Fibroblast of lung (primary cell): ENCODE measurements around the gene CLN5.

Experiments
- EZH2 ChIP-seq: IDR thresholded peaks from 2 replicates; pipeline ENCODE4 v1.5.1; 2012; ENCODE audit warnings: low read length, control low read depth, mild to moderate bottlenecking; ENCODE audit errors: missing control alignments
- TF ChIP-seq, protein P1 (sequence below), 2 donors: IDR thresholded peaks in 1 of 2; conservative IDR thresholded peaks in 1 of 2; 1 replicate in 1 of 2; 2 replicates in 1 of 2; pipeline ENCODE4 v1.5.1; 2011 to 2012; ENCODE audit warnings: low read length in 2 of 2, control low read depth in 1 of 2, inconsistent platforms in 1 of 2, low read depth in 1 of 2, mild to moderate bottlenecking in 1 of 2

DNA sequence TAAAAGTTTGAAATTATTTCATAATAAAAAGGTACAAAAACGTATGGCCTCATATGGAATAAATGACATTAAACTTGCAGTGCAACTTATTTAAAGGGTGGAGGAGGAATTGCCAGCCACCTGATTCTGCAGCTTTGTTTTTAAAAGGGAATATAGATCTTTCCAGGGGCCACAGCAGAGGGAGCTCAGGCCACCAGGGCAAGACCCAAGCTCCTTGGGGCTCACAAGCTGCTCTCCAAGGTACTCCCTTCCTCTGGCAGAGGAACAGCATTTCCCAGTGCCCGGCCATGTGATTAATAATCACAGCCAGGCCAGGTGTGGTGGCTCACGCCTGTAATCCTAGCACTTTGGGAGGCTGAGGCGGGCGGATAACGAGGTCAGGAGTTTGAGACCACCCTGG is 37.3 kb upstream of the CLN5 start:
- TF ChIP-seq, protein P1, sequence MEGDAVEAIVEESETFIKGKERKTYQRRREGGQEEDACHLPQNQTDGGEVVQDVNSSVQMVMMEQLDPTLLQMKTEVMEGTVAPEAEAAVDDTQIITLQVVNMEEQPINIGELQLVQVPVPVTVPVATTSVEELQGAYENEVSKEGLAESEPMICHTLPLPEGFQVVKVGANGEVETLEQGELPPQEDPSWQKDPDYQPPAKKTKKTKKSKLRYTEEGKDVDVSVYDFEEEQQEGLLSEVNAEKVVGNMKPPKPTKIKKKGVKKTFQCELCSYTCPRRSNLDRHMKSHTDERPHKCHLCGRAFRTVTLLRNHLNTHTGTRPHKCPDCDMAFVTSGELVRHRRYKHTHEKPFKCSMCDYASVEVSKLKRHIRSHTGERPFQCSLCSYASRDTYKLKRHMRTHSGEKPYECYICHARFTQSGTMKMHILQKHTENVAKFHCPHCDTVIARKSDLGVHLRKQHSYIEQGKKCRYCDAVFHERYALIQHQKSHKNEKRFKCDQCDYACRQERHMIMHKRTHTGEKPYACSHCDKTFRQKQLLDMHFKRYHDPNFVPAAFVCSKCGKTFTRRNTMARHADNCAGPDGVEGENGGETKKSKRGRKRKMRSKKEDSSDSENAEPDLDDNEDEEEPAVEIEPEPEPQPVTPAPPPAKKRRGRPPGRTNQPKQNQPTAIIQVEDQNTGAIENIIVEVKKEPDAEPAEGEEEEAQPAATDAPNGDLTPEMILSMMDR (conservative IDR thresholded peaks at IDR 0.05 in 1 of 2, IDR thresholded peaks at IDR 0.05 in 1 of 2; ENCODE audit: low read depth in 1 of 2, low read length in 2 of 2): no peak
- TF ChIP-seq EZH2: no peak
